ENCODE results near the gene SLC38A6. TPM values are rescaled to one million over a fixed set of nuclear protein-coding genes. Genes with fewer than 3 reads are reported as not detected.

Gene SLC38A6
- total and polyA plus RNA-seq, 9 of the 15 experiments (the other 6 are each of a cell fraction or from before 2014, with no cell fraction given): 9.8 to 40.3 (median 17.6) TPM

- no peak for DNase-seq (ENCODE audit: extremely low read depth in 1 of 4, low spot score in 3 of 4)
- H3K9me3 ChIP-seq (replicated peaks; ENCODE audit: control insufficient read depth, insufficient read depth, low read depth, low read length): no peaks in the 10 kb centered on the region
- ATAC-seq: no peak
- H3K4me2 ChIP-seq (ENCODE audit: insufficient read depth, low read length): no peak overlapping the region
- H3K27me3 ChIP-seq (ENCODE audit: control insufficient read depth in 2 of 2, insufficient read depth in 2 of 2, low read length in 2 of 2): no peaks in the 10 kb centered on the region
- no peaks in the 10 kb centered on the region for H3K9me1 ChIP-seq (ENCODE audit: control insufficient read depth, insufficient read depth, low read length)
- no peaks in the 10 kb centered on the region for H3K79me2 ChIP-seq (ENCODE audit: control insufficient read depth, insufficient read depth, low read length)
- intact Hi-C loops (cut with micrococcal nuclease): loop anchor here (10.0 kb wide), 1 partner anchor 151 kb away; no protein-coding TSS in a partner anchor
- in situ Hi-C loops (cut with MboI): no loop called here
- H3K4me3 ChIP-seq: no peak overlapping the region
- no peak overlapping the region for H3K27ac ChIP-seq (ENCODE audit: extremely low read depth, low read depth, low read length)
- ChIA-PET CTCF (ENCODE audit: low intra/inter-chr PET ratio) (no interaction called here), POLR2A (no interaction called here)
- no peak for FAIRE-seq
- TF ChIP-seq ZNF165 (CRISPR knock-in tag; IDR thresholded peaks at IDR 0.05; ENCODE audit: borderline replicate concordance): no peak
- TF ChIP-seq GTF2E2 (tag; IDR thresholded peaks at IDR 0.05): no peak
- TF ChIP-seq NFIC (IDR thresholded peaks at IDR 0.05): no peak
- TF ChIP-seq SIRT6 (IDR thresholded peaks at IDR 0.05; ENCODE audit: low read depth, low read length): no peak
- TF ChIP-seq ZNF174 (CRISPR knock-in tag; IDR thresholded peaks at IDR 0.05): no peak
- TF ChIP-seq FOSL1 (tag; conservative IDR thresholded peaks at IDR 0.05): no peak
- no peak for TF ChIP-seq ZNF76 (CRISPR knock-in tag; IDR thresholded peaks at IDR 0.05; ENCODE audit: borderline replicate concordance)
- no peak for TF ChIP-seq TEAD4 (IDR thresholded peaks at IDR 0.05; ENCODE audit: low read length)
- no peak for TF ChIP-seq TEAD4 (CRISPR knock-in tag; IDR thresholded peaks at IDR 0.05; ENCODE audit: borderline replicate concordance)
- TF ChIP-seq JUNB (CRISPR knock-in tag; conservative IDR thresholded peaks at IDR 0.05): no peak
- no peak for TF ChIP-seq GATAD2B (IDR thresholded peaks at IDR 0.05; ENCODE audit: borderline replicate concordance)
- TF ChIP-seq MLX (CRISPR knock-in tag; conservative IDR thresholded peaks at IDR 0.05): no peak
- no peak for TF ChIP-seq ZZZ3 (IDR thresholded peaks at IDR 0.05)
- no peak for TF ChIP-seq BDP1 (IDR thresholded peaks at IDR 0.05; ENCODE audit: insufficient read depth, insufficient read length)
- TF ChIP-seq ZNF79 (CRISPR knock-in tag; IDR thresholded peaks at IDR 0.05; ENCODE audit: low read depth): no peak
- no peak for TF ChIP-seq E2F1 (CRISPR knock-in tag; IDR thresholded peaks at IDR 0.05)
- no peak for TF ChIP-seq HMGXB4 (CRISPR knock-in tag; IDR thresholded peaks at IDR 0.05)
- TF ChIP-seq FUS (optimal IDR thresholded peaks at IDR 0.05; ENCODE audit: low read depth, low read length): no peak
- TF ChIP-seq GTF2F1 (IDR thresholded peaks at IDR 0.05; ENCODE audit: low read depth, low read length): no peak
- no peak for TF ChIP-seq ZNF253 (CRISPR knock-in tag; conservative IDR thresholded peaks at IDR 0.05)
- TF ChIP-seq MBD2 (IDR thresholded peaks at IDR 0.05; ENCODE audit: borderline replicate concordance, low read depth): no peak
- no peaks in the 10 kb centered on the region for H3K4me1 ChIP-seq (replicated peaks in 1 of 2; ENCODE audit: control insufficient read depth in 2 of 2, insufficient read depth in 2 of 2, low read length in 2 of 2)
- no peak overlapping the region for H3K9ac ChIP-seq (ENCODE audit: insufficient read depth in 1 of 2, low read depth in 2 of 2, low read length in 2 of 2)
- H4K20me1 ChIP-seq (replicated peaks; ENCODE audit: control insufficient read depth, insufficient read depth, low read length): no peaks in the 10 kb centered on the region
- no peak overlapping the region for H2AFZ ChIP-seq (ENCODE audit: low read depth, low read length)
- BruUV-seq (replicated peaks): no TSS peak
- no peaks in the 10 kb centered on the region for H3K36me3 ChIP-seq (ENCODE audit: control insufficient read depth, insufficient read depth, low read length)
Measured at GRCh38 chr14:61033855-61034254, 52.8 kb downstream of the SLC38A6 start.

Measured in K562 (cell line).